HG03139 (cell line): ENCODE data around the gene ACTL7B.
"Not testable (repeated sequence)": the region's sequence is repeated elsewhere in the genome, so short reads cannot be mapped to it uniquely, and the experiment has no call there.

Experiments
- ATAC-seq: cut with Tn5 transposase; IDR thresholded peaks from one replicate; pipeline ENCODE4 v1.9.1; 2021; ENCODE audit not compliant: unreplicated experiment

Gene ACTL7B

GRCh38 chr9:108844856-108845255, 10.9 kb downstream of the ACTL7B start:
- ATAC-seq: no peak

- no peak for ATAC-seq
Measured at GRCh38 chr9:108844391-108844790, 11.4 kb downstream of the ACTL7B start.

- no peak for ATAC-seq
Measured at GRCh38 chr9:108842610-108843295, 13.0 kb downstream of the ACTL7B start.

- ATAC-seq: not testable (repeated sequence)
Measured at GRCh38 chr9:108839561-108839960, 16.2 kb downstream of the ACTL7B start.

GRCh38 chr9:108838017-108838416, 17.8 kb downstream of the ACTL7B start:
- ATAC-seq: no peak

GRCh38 chr9:108837530-108837929, 18.3 kb downstream of the ACTL7B start:
- no peak for ATAC-seq

- ATAC-seq: no peak
Measured at GRCh38 chr9:108836781-108837180, 19.0 kb downstream of the ACTL7B start.

- no peak for ATAC-seq
Measured at GRCh38 chr9:108836319-108836718, 19.5 kb downstream of the ACTL7B start.

- ATAC-seq: no peak
Measured at GRCh38 chr9:108835831-108836230, 20.0 kb downstream of the ACTL7B start.

- ATAC-seq: no peak
Measured at GRCh38 chr9:108834959-108835665, 20.7 kb downstream of the ACTL7B start.

- ATAC-seq: no peak
Measured at GRCh38 chr9:108832179-108832500, 23.6 kb downstream of the ACTL7B start.

- no peak for ATAC-seq
Measured at GRCh38 chr9:108831496-108832178, 24.1 kb downstream of the ACTL7B start.

- ATAC-seq: no peak
Measured at GRCh38 chr9:108830272-108830671, 25.5 kb downstream of the ACTL7B start.

- no peak for ATAC-seq
Measured at GRCh38 chr9:108823829-108824228, 32.0 kb downstream of the ACTL7B start.

GRCh38 chr9:108816037-108816436, 39.7 kb downstream of the ACTL7B start:
- ATAC-seq: no peak

GRCh38 chr9:108815156-108815555, 40.6 kb downstream of the ACTL7B start:
- ATAC-seq: no peak

- ATAC-seq: no peak
Measured at GRCh38 chr9:108813951-108814601, 41.7 kb downstream of the ACTL7B start.

GRCh38 chr9:108812396-108813025, 43.3 kb downstream of the ACTL7B start:
- no peak for ATAC-seq

- no peak for ATAC-seq
Measured at GRCh38 chr9:108811944-108812343, 43.8 kb downstream of the ACTL7B start.

GRCh38 chr9:108809269-108809668, 46.5 kb downstream of the ACTL7B start:
- ATAC-seq: no peak
